Endodermal cell (in vitro differentiated cells): ENCODE results near the gene GSAP. TPM values are rescaled to one million over a fixed set of nuclear protein-coding genes. Genes with fewer than 3 reads are reported as not detected.

Experiments
- DNase-seq: peaks from one replicate; pipeline ENCODE4 v3.0.0-alpha.2; 2017
- H3K27ac ChIP-seq: 2 replicates; pipeline ENCODE4 v1.5.1; 2013; ENCODE audit warnings: mild to moderate bottlenecking, low read depth, low read length, moderate library complexity
- H3K27me3 ChIP-seq: 2 replicates; pipeline ENCODE4 v1.6.1; 2013; ENCODE audit warnings: mild to moderate bottlenecking, low read length, moderate library complexity; ENCODE audit not compliant: insufficient read depth, control insufficient read depth, poor library complexity, severe bottlenecking
- H3K36me3 ChIP-seq: 2 replicates; pipeline ENCODE4 v1.7.0; 2013; ENCODE audit warnings: mild to moderate bottlenecking, low read length, moderate library complexity; ENCODE audit not compliant: control insufficient read depth, insufficient read depth
- H3K4me1 ChIP-seq: one replicate; pipeline ENCODE4 v1.7.0; 2013; ENCODE audit warnings: low read length; ENCODE audit not compliant: control insufficient read depth, insufficient read depth
- H3K4me3 ChIP-seq: 2 replicates; pipeline ENCODE4 v1.5.1; 2013; ENCODE audit warnings: mild to moderate bottlenecking, low read length, moderate library complexity
- H3K9ac ChIP-seq: 2 replicates; pipeline ENCODE4 v1.6.1; 2013; ENCODE audit warnings: mild to moderate bottlenecking, low read length, moderate library complexity; ENCODE audit not compliant: poor library complexity, severe bottlenecking; ENCODE audit errors: extremely low read depth
- H3K9me3 ChIP-seq: 2 replicates; pipeline ENCODE4 v1.6.1; 2013; ENCODE audit warnings: mild to moderate bottlenecking, low read length, moderate library complexity; ENCODE audit not compliant: control insufficient read depth
- H3K27ac Mint-ChIP-seq: 2 replicates; pipeline ENCODE4 v1.8.0; 2020; ENCODE audit warnings: mixed read lengths
- H3K27me3 Mint-ChIP-seq: 2 replicates; pipeline ENCODE4 v1.8.0; 2021; ENCODE audit warnings: mild to moderate bottlenecking, mixed read lengths; ENCODE audit not compliant: insufficient read depth
- H3K36me3 Mint-ChIP-seq: 2 replicates; pipeline ENCODE4 v1.8.0; 2020; ENCODE audit warnings: low read depth, mixed read lengths
- H3K4me1 Mint-ChIP-seq: 2 replicates; pipeline ENCODE4 v1.8.0; 2020; ENCODE audit warnings: mixed read lengths
- H3K4me3 Mint-ChIP-seq: 2 replicates; pipeline ENCODE4 v1.8.0; 2020; ENCODE audit warnings: mild to moderate bottlenecking, moderate library complexity, mixed read lengths
- H3K9me3 Mint-ChIP-seq: 2 replicates; pipeline ENCODE4 v1.8.0; 2020; ENCODE audit warnings: mild to moderate bottlenecking, mixed read lengths
- WGBS, 2 experiments: methylation state at CpG; one replicate each; pipeline versions ENCODE4 v1.1.5 to v1.1.7; 2013; ENCODE audit warnings: missing lambda C conversion rate in 2 of 2, mixed read lengths in 1 of 2; ENCODE audit not compliant: insufficient coverage in 1 of 2, insufficient read length in 1 of 2; 5-methylcytosine and 5-hydroxymethylcytosine counted together
- total RNA-seq, 2 donors: library from RNA; stranded (reverse); fragmentation: NEBNext Ultra II Directional in 1 of 2; extraction: Animal tissue kit (Norgen Biotek cat#: 25700) in 1 of 2; gene quantifications; 2 replicates in 1 of 2; 3 replicates in 1 of 2; pipeline ENCODE4 v1.2.1, GENCODE V29; 2021
- TF ChIP-seq, protein P1 (sequence below): fragments of 200-600 bp; sonication (generic); conservative IDR thresholded peaks from 2 replicates; pipeline ENCODE4 v1.5.0; 2021; ENCODE audit warnings: antibody characterized with exemption, mild to moderate bottlenecking

The GSAP gene
- total RNA-seq, 2 donors from 2014 or later = 0.82 to 0.90 TPM

- H3K4me3 ChIP-seq = no peak overlapping the region
- H3K27me3 ChIP-seq = peaks cover 9% of the 10 kb centered on the region
- no peak overlapping the region for H3K27ac ChIP-seq
- Mint-ChIP-seq H3K27me3 (peaks cover 14% of the 10 kb centered on the region), H3K4me1 (peaks cover 22% of the 10 kb centered on the region), H3K4me3 (no peak overlapping the region), H3K36me3 (no peaks in the 10 kb centered on the region), H3K9me3 (no peaks in the 10 kb centered on the region), H3K27ac (no peak overlapping the region)
- no peak overlapping the region for H3K9ac ChIP-seq
- H3K4me1 ChIP-seq = peaks cover 2% of the 10 kb centered on the region
- TF ChIP-seq, protein P1, sequence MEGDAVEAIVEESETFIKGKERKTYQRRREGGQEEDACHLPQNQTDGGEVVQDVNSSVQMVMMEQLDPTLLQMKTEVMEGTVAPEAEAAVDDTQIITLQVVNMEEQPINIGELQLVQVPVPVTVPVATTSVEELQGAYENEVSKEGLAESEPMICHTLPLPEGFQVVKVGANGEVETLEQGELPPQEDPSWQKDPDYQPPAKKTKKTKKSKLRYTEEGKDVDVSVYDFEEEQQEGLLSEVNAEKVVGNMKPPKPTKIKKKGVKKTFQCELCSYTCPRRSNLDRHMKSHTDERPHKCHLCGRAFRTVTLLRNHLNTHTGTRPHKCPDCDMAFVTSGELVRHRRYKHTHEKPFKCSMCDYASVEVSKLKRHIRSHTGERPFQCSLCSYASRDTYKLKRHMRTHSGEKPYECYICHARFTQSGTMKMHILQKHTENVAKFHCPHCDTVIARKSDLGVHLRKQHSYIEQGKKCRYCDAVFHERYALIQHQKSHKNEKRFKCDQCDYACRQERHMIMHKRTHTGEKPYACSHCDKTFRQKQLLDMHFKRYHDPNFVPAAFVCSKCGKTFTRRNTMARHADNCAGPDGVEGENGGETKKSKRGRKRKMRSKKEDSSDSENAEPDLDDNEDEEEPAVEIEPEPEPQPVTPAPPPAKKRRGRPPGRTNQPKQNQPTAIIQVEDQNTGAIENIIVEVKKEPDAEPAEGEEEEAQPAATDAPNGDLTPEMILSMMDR = no peak
- H3K9me3 ChIP-seq = no peaks in the 10 kb centered on the region
- no peaks in the 10 kb centered on the region for H3K36me3 ChIP-seq
- DNase-seq = no peak
Measured at GRCh38 chr7:77422500-77422899, 6.4 kb upstream of the GSAP start.

DNA sequence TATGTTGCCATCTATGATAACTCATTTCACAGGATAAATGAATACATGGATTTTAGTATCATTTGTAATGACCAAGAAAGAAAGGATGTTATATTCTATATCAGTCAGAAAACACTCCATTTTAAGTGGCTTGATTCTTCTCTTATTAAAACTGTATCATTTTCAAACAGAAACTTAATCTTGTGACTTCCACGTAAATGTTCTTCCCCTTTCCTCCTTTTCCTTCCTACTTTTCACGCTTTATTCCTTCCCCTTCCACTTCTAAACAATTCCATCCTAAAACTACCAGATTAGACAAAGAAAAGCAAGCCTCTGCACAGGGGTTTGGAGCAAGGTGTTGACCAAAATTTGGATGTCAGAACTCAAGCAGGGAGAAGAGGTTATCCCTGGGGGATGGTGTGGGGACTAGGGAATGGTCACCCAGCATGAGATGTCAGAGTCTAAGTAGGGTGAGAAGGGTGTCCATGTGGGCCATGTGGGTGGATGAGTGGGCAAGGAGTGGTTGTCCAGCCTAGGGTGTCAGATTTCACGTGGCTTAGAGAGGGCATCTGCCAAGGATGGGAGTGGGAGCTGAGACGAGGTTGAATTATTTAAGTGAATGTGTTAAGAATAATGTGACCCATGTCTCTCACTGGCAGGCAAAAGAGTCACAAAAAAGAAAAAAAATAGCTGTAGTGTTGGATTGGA is 5.0 kb upstream of the GSAP start:
- WGBS, 2 experiments = 83 to 90% methylated on average over 4 of the region's 4 CpGs

GRCh38 chr7:77420438-77420837 is 4.3 kb upstream of the GSAP start:
- 75 to 88% methylated on average over 5 of the region's 5 CpGs for WGBS, 2 experiments
- H3K27ac Mint-ChIP-seq = no peak overlapping the region

More for the DNA sequence above, 5.0 kb upstream of the GSAP start:
- DNase-seq = no peak
- H3K27me3 Mint-ChIP-seq = peaks cover 25% of the 10 kb centered on the region
- Histone ChIP-seq H3K9ac (no peak overlapping the region), H3K4me3 (no peak overlapping the region), H3K36me3 (no peaks in the 10 kb centered on the region), H3K27me3 (peaks cover 22% of the 10 kb centered on the region), H3K4me1 (no peaks in the 10 kb centered on the region), H3K27ac (no peak overlapping the region), H3K9me3 (no peaks in the 10 kb centered on the region)
- no peak overlapping the region for H3K4me3 Mint-ChIP-seq
- no peaks in the 10 kb centered on the region for H3K36me3 Mint-ChIP-seq
- peaks cover 12% of the 10 kb centered on the region for H3K4me1 Mint-ChIP-seq
- H3K27ac Mint-ChIP-seq = no peak overlapping the region
- no peaks in the 10 kb centered on the region for H3K9me3 Mint-ChIP-seq
- TF ChIP-seq, protein P1 = no peak

More at GRCh38 chr7:77420438-77420837, 4.3 kb upstream of the GSAP start:
- Mint-ChIP-seq H3K4me3 (no peak overlapping the region), H3K36me3 (no peaks in the 10 kb centered on the region), H3K27me3 (peaks cover 28% of the 10 kb centered on the region), H3K9me3 (no peaks in the 10 kb centered on the region), H3K4me1 (peaks cover 5% of the 10 kb centered on the region)
- H3K27me3 ChIP-seq = peaks cover 28% of the 10 kb centered on the region
- H3K9me3 ChIP-seq = no peaks in the 10 kb centered on the region
- H3K36me3 ChIP-seq = no peaks in the 10 kb centered on the region
- no peak overlapping the region for H3K27ac ChIP-seq
- no peaks in the 10 kb centered on the region for H3K4me1 ChIP-seq
- TF ChIP-seq, protein P1 = no peak
- no peak overlapping the region for H3K4me3 ChIP-seq
- no peak for DNase-seq
- H3K9ac ChIP-seq = no peak overlapping the region
